HTR-8/SVneo (cell line): ENCODE results near the gene GNRH2.
A peak's percentile ranks its signal among the peaks of the same experiment; 100 is the strongest.
"Not testable (repeated sequence)": the region's sequence is repeated elsewhere in the genome, so short reads cannot be mapped to it uniquely, and the experiment has no call there.

ENCODE experiments used
- DNase-seq: peaks from one replicate; pipeline ENCODE4 v3.0.0; 2011; ENCODE audit warnings: low spot score, mixed read lengths; ENCODE audit not compliant: insufficient read length
- FAIRE-seq: peaks from 2 replicates; lab custom pipeline; 2011; peaks lifted over from hg19 to GRCh38; lab: Jason Lieb, UNC

The GNRH2 gene

GRCh38 chr20:3043322-3043721, at the start of gene GNRH2:
TSS of gene GNRH2 (plus strand) at chr20:3043622. CDS start at chr20:3044415, 793 bp downstream.
- DNase-seq, result no peak
- FAIRE-seq, result no peak

GRCh38 chr20:2995796-2996195, 47.6 kb upstream of the GNRH2 start:
- DNase-seq (no peak), FAIRE-seq (no peak)

GRCh38 chr20:2998728-2999127, 44.7 kb upstream of the GNRH2 start:
- FAIRE-seq (no peak), DNase-seq (no peak)

GRCh38 chr20:3000852-3001523, 42.4 kb upstream of the GNRH2 start:
- FAIRE-seq (no peak), DNase-seq (no peak)

GRCh38 chr20:3003416-3003815, 40.0 kb upstream of the GNRH2 start:
- DNase-seq (no peak), FAIRE-seq (no peak)

- DNase-seq, result peak; percentile 17
- no peak for FAIRE-seq
Observed at GRCh38 chr20:3010985-3011723, 32.3 kb upstream of the GNRH2 start.

- FAIRE-seq (no peak), DNase-seq (no peak)
Observed at GRCh38 chr20:3011752-3012151, 31.7 kb upstream of the GNRH2 start.

- FAIRE-seq (no peak), DNase-seq (no peak)
Observed at GRCh38 chr20:3013771-3014170, 29.7 kb upstream of the GNRH2 start.

GRCh38 chr20:3014179-3014578, 29.2 kb upstream of the GNRH2 start:
- DNase-seq (no peak), FAIRE-seq (no peak)

- FAIRE-seq (no peak), DNase-seq (no peak)
Observed at GRCh38 chr20:3014662-3015061, 28.8 kb upstream of the GNRH2 start.

- not testable (repeated sequence) for FAIRE-seq, DNase-seq
Observed at GRCh38 chr20:3015302-3015701, 28.1 kb upstream of the GNRH2 start.

- FAIRE-seq, result no peak
Observed at GRCh38 chr20:3021327-3021726, 22.1 kb upstream of the GNRH2 start.

GRCh38 chr20:3021777-3022176, 21.6 kb upstream of the GNRH2 start:
- DNase-seq (no peak), FAIRE-seq (no peak)

More at GRCh38 chr20:3021327-3021726, 22.1 kb upstream of the GNRH2 start:
- DNase-seq, result no peak

- DNase-seq, FAIRE-seq: not testable (repeated sequence)
Observed at GRCh38 chr20:3022559-3023490, 20.6 kb upstream of the GNRH2 start.

- DNase-seq, result no peak
- no peak for FAIRE-seq
Observed at GRCh38 chr20:3027987-3028386, 15.4 kb upstream of the GNRH2 start.

GRCh38 chr20:3031524-3032147, 11.8 kb upstream of the GNRH2 start:
- no peak for DNase-seq
- no peak for FAIRE-seq

GRCh38 chr20:3032624-3033023, 10.8 kb upstream of the GNRH2 start:
- no peak for FAIRE-seq

GRCh38 chr20:3037654-3038053, 5.8 kb upstream of the GNRH2 start:
- no peak for DNase-seq
- no peak for FAIRE-seq

More at GRCh38 chr20:3032624-3033023, 10.8 kb upstream of the GNRH2 start:
- DNase-seq, result no peak

GRCh38 chr20:3038454-3038853, 5.0 kb upstream of the GNRH2 start:
- FAIRE-seq, result no peak
- DNase-seq, result no peak

- no peak for FAIRE-seq
- DNase-seq, result no peak
Observed at GRCh38 chr20:3039426-3039825, 4.0 kb upstream of the GNRH2 start.
